ENCODE measurements around the gene JAZF1.
A peak's percentile ranks its signal among the peaks of the same experiment; 100 is the strongest.
"Not testable (repeated sequence)": the region's sequence is repeated elsewhere in the genome, so short reads cannot be mapped to it uniquely, and the experiment has no call there.

Gene JAZF1

DNA sequence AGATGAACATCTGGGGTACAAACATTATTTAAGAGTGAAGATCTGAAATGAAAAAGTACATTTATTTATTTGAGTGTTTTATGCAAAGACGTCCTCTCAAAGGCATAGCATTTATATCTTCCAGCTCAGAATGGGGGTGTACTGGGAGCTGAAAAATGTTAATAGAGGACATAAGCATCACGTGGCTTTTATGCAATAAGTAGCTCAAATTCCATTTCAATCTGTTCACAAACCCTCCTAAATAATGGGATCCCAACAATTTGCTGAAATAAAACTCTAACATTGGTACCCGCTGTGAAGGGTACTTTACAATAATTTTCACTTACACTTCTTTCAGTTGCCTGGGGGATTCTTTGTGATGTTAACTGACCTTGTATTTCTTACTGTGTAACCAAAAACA lies 268.7 kb downstream of the JAZF1 start:
- no peak for DNase-seq (ENCODE audit: low read depth in 2 of 2)

DNA sequence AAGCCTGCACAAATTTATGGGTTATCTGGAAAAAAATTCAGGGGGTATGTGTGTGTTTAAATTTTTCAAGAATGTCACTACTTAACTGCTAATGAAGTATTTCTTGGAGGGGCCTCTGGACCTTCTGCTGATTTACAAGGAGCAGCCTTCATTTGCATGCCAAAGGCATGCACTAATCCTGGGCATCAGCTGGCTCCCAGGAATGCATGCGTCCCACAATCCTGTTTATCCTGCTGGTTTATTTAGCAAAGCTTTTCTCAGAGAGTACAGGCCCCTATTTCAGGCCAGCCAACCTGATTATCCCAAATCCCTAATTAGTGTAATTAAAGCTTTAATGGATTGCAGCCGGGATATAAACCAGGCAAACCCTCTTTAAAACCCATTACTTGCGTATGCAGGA lies 270.3 kb downstream of the JAZF1 start:
- DNase-seq (ENCODE audit: low read depth in 2 of 2), result no peak

DNA sequence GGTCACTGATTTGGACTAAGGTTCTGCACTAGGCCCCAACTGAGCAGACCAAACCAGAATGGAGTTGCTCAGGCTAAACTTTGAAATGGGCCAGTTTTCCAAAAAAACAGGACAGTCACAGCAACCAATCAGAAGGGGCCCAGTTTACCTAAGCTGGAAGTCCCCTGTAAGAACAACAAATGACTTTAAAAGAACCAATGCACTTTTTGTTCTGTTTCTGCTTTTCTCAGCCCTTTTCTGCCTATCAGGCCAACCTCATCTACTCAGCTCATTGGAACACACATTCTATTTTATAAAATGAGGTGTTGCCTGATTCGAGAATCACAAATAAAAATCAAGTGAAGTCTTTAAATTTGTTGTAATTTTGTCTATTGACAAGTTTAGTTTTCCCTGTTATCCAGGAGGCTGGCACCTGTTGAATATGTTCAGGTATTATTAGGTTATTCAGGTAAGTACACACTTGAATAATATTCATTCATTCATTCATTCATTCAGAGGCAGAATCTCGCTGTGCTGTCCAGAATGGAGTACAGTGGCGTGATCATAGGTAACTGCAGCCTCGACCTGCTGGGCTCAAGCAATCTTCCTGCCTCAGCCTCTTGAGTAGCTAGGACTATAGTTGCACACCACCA lies 271.9 kb downstream of the JAZF1 start:
- DNase-seq (ENCODE audit: low read depth in 2 of 2), result no peak

DNA sequence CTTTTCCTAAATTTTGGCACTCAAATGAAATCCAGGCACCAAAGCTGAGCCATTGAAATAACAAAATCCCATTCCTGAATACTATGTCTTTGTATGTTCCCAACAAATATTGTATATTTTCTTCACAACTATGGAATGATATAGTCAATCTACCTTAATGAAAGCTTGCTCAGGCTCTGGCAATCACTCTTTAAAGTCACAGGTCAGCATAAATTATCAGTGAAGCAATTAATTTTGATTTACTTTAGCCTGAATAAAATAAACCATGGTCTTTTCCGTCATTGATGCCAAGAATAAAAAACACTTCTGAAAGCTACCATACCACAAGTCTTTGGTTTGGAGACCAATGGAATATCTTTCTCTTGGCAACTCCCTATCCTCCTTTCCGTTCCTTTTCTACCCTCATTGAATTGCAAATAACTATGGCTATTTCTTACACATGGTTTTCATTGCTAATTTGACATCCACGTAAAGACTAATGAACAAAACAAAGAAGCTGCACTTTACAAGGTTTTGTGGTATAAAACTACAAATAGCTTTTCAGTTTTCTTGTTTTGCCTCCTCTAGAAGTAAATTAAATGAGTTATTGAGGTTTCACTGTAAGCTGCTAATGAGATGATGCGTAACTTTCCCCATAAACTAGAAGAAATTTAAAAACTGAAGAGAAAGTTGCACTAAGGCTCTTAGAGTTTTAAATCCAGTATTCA lies 274.1 kb downstream of the JAZF1 start:
- DNase-seq (ENCODE audit: low read depth in 2 of 2), result no peak

DNA sequence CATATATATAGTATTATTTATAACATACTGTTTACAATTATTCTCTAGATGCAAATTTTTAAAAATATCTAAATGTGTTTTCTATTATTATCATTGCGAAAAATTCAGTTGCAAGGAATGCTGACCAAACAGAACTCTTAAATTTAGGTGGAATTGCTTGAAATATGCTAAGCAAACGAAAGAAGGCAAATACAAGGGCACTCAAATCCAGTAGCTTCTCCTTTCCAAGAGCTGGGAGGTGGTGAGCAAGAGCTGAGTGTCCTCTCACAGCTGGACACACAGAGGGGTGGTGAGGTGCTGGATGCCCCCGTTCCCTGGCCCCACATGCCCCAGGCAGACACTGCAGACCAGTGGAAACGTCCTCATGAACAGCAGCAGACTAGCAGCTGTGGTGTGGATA lies 274.6 kb downstream of the JAZF1 start:
- no peak for DNase-seq (ENCODE audit: low read depth in 2 of 2)

DNA sequence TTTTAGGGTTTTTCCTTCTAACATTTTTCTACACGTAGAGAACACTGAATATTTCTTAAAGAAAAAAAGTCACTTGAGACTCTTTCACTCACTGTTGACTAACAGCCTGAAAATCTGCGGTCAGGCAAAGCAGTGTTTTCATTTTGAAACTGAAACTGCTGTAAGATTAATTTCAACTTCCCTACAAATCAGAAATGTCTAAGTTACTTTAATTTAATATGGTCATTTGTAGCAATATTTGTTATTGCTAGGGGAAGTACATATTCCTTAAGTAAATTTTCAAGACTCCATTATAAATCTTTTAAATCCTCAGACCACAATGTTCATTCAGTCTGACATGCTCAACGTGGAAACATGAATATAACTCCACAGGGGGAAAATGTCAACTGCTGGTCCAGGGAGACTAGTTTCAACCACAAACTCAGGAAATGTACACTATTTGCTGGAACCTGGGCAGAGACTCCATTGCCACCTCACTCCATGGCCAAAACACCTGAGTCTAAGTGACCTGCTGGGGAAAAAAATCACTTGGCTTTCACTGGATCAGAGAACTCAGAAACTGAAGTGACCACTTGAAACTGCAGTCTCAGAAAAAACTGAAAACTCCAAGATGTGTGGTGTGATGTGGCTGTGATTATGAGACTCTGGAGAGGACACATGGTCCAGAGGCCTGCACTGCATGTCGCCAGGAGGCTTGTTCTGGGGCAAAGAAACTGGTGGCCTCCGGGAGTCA lies 279.4 kb downstream of the JAZF1 start:
- no peak for DNase-seq (ENCODE audit: low read depth in 2 of 2)

DNA sequence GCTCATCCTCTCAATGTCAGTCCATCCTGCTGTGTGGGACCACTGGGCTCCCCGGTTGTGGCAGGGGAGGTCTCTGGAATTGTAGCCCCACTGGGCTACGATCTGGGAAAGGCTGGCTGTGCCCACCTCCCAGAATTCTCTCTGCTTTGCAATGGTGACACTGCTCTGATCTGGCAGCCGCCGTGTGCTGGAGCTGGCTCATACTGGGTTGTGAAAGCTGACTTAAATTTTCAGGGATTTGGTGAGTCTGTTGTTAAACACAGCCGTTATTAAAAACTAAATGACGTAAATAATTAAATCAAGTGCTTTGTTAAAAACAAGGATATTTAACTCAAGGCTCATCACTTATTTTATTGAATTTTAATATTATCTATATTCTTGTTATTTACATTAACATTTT lies 280.6 kb downstream of the JAZF1 start:
- DNase-seq (ENCODE audit: low read depth in 2 of 2), result no peak

DNA sequence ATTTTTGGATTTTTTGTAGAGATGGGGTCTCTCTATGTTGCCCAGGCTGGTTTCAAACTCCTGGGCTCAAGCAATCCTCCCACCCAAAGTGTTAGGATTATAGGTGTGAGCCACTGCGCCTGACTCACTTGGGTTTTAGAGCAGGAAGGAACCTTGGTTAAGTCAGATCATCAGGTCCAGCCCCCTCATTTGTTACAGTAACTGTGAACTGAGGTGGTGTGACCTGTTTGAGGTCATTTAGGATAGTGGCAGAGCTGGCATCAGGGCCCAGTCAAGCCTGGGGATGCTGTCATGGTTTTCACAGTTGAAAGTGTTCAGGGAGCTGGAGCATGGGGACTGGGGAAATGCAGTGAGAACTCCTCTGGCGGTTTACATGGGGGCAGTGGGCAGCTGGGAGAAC lies 281.0 kb downstream of the JAZF1 start:
- peak in 1 of 2 donors; percentile 12 for DNase-seq (ENCODE audit: low read depth in 2 of 2)

DNA sequence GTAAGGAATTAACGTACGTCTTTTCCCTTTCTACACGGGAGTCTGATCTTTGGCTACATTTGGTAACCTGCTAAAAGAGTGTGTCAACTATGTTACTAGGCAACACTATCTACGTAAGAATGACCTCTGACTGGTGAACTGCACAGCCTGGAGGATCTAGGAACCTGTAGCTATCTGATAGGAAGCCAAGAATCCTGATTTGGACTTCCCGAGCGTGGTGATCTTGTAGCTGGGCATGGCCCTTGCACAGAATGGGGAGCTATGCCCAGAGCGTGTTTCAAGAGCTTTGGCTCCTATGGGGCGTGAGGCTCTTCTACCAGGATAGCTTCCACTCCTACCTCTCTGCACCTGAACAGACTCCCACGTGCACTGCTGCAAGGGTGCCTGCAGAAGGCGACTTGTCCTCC lies 283.2 kb downstream of the JAZF1 start:
- DNase-seq (ENCODE audit: low read depth in 2 of 2), result no peak

DNA sequence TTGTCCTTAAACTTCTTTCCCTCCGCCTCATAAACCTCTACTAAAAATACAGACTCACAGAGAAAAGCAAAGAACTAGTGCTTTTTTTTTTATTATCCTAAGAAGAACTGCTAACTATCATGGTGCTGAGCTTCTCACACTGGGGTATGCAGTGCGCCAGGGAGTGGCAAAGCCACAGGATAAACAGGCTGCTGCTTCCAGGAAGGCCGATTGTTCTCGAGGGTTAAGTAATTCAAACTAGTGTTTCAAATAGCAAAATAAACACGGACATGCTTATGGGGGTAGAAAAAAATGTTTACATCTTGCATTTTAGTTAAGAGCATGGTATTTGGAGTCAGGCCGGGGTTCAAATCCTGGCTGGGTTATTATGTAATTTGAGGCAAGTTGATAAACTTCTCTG lies 283.6 kb downstream of the JAZF1 start:
- no peak for DNase-seq (ENCODE audit: low read depth in 2 of 2)

DNA sequence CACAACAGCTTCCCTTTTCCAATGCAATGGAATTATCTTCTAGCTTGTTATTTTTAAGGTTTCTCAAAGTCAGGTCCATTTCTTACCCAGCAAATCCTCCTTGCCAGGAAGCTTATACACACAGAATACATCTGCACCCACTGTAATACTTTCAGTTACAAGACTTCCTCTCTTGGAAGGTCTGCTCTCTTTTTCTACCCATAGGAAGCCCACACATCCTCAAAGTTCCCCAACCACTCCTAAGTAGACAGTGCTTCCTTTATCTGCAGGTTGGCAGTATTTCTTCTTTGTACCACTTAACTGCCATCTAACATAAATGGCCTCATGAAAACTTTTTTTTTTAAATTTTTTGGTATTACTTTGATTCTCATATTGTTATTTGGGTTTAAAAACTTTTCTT lies 285.0 kb downstream of the JAZF1 start:
- no peak for DNase-seq (ENCODE audit: low read depth in 2 of 2)

DNA sequence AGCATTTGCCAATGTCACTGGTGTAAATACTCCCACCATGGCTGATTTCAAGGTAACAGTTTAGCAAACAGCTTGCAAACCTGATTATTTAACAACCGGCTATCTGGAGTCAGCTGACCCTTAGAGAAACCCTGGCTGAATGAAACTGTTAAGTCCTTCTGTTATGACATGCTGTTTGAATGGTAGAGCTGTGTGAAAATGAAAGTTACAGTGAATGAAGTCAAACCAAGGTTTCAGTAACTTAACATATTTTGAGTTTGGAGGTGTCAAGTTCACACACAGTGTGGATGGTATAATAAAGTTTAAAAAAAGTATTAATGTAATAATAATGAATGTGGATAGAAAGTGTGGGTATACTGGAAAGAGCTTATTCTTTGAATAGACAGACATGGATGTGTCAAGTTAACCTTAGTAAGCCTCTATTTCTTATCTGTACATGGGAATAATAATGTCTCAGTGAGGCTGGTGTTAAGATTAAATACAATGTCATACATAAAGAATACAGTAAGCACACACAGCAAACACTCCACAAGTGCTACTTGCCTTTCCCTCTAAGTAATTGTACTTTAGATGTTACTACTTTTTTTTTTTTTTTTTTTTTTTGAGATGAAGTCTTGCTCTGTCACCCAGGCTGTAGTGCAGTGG lies 290.3 kb downstream of the JAZF1 start:
- DNase-seq (ENCODE audit: low read depth in 2 of 2), result no peak

DNA sequence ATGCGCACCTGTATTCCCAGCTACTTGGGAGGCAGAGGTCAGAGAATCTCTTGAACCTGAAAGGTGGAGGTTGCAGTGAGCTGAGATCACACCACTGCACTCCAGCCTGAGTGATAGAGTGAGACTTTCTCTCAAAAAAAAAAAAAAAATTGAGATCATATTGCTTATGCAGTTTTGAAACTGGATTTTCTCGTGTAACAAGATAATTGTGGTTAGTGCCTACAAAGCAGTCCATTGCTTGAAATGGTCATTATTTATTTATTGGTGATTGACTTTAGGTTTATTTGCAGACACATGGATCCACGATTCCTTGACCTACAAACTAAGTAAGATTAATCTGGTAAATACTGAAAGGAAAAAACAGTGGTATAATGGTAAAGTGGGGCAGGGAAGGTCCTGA lies 290.8 kb downstream of the JAZF1 start:
- DNase-seq (ENCODE audit: low read depth in 2 of 2), result no peak

DNA sequence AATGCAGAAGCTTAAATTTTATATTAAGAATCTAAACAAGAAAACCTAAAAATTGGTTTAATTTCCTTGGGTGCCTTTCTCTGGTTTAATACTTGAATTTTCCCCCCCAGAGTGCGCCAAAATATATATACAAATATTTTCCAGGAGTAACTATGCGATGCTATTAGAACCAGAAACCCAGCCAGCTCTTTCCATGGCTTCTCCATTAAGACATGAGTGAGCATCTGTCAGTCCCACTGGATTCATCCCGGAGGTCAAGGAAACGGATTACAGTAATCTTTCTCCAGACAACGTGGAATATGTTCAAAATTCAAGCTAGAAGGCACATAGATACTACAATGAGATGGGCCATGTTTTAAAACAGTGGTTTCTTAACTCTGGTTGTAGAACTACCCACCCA lies 291.9 kb downstream of the JAZF1 start:
- DNase-seq (ENCODE audit: low read depth in 2 of 2), result no peak

DNA sequence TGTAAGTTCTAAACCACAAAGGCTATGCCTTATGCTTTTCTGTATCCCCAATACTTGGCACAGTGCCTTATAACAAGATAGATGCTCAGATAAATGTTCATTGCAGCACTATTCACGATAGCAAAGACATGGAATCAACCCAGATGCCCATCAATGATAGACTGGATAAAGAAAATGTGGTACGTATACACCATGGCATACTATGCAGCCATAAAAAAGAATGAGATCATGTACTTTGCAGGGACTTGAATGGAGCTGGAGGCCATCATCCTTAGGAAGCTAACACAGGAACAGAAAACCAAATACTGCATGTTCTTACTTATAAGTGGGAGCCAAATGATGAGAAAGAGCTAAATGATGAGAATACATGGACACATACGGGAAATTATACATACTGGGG lies 293.9 kb downstream of the JAZF1 start:
- DNase-seq (ENCODE audit: low read depth in 2 of 2), result not testable (repeated sequence)

DNA sequence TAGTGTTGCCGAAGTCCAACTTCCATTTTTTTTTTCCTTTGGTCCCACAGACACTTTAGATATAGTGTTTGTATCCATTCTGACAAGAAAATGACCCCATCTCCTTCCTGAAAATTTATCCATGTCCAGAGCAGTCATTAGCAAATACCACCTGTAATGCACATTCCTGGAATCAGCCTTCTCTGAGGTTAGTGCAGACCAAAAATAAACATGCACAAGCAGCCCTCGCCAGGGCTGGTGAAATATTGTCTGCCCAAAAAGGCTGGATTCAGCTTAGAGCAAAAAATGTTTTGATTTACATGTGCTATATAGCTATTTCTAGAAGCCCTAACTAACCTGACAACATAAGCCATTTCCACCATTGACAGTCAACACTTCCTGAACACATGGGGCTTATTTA lies 294.9 kb downstream of the JAZF1 start:
- DNase-seq (ENCODE audit: low read depth in 2 of 2), result no peak

DNA sequence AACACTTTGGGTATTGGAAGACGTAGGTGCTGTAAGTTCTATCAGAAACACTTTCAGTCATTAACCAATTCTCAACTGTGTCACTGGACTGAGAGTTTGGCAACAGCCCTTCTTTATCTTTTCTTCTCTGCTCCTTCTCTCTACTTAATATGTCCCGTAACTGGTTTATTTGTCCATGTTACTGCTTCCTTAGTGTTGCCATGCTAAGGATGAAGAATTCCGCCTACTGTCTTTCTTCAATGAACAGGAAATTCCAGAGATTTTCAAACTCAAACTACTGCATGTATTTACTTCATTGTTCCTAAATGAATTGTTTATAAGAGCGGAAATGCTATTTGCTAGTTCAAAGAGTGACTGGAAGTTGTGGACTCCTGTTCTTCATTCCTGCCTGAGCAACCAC lies 296.9 kb downstream of the JAZF1 start:
- DNase-seq (ENCODE audit: low read depth in 2 of 2), result no peak

DNA sequence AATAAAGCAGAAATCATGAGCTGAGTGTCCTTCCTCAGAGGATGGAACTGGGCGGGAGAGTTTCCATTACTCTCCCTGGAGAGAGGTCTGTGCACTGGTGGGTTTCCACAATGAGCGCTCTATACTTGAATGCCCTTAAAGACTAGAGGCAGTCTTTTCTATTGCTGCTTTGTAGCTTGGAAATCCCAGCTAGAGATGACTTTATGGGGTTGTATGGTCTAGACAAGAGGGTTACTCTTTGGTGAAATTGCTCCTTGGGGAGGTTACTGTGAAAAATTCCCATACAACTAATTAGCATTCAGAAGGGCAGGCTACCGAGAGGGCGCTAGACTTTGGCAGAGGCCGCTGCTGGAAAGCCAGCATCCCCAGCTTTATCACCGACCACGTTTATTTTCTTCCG lies 303.8 kb downstream of the JAZF1 start:
- DNase-seq (ENCODE audit: low read depth in 2 of 2), result no peak

DNA sequence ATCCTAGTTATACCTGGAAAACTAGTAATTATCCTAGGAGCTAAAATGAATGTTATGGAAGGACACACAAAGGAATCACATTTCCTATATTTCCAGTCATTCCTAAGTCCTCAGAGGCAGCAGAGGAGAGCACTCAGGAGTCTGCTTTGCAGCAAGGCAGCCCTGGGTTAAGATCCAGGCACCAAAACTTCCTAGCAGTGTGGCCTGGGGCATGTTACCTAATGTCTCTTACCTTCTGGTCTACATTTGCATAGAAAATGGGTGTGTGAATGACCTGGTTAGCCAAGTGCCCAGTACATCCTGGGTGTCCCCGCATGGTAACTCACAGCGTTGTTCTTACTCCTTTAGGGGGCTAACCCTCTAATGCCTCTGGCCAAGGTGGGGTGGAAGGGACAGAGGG lies 304.8 kb downstream of the JAZF1 start:
- DNase-seq (ENCODE audit: low read depth in 2 of 2), result no peak

DNA sequence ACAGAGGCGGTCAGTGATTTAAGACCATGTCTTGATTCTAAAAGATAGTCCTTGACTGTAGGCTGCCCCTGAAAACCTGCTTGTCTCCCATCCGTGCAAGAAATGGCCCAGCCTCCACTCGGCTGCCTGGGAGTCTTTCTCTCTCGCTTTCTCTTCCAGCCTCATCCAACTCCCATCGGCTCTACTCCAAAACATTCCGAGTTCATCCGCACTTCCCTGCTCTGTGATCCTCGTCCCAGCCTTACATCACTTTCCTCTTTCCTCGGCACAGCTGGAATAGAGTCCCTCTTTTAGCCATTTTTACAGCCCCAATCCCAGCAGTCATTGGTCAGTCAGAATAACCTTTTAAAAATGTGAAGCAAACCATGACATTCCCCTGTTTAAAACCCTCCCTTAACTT lies 305.5 kb downstream of the JAZF1 start:
- no peak for DNase-seq (ENCODE audit: low read depth in 2 of 2)

DNA sequence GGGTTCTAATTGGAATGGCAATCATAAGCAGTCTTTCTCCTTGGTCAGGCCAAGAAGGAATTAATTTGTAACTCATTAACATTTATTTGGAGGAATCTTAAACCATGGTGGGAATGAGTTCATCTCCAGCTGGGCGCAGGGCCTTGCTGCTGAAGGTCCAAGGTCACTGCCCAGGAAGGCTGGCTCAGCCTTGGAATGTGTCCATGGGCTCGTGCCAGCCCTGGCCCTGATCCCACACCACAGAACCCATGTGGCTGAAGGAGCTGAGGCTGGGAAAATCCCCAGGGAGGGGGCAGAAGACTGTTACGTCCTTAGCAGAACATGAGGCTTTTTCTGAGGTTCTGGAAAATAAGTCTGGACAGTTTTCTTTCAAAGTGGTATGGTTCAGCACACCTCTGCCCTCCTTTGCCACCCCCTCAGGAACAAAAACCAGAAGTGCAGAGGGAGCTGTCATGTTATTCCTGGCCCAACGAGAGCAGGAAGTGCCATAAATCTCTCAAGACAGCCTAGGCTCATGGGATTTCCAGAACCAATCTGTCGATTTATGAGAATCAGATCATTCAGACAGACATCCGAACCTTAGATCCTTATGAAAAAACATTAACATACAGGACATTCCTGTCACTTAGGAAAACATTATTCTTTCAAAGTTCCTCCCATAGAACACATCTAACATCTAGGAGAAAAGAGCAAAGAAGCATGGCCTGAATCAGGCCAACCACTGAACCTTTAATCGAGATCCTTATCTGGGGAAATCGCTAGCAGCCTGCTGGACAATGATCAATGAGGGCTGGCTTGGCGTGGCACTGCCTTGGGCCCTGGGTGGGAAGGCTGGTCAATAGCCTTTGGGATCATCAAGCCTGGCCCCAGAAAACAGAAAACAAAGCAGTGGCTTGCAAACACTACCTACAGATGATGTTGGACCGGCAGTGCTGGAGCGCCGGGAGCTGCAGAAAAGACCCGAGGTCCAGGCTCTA lies 306.3 kb downstream of the JAZF1 start:
- DNase-seq (ENCODE audit: low read depth in 2 of 2), result no peak
